Measurements from ENCODE around the gene ARL4C.

ARL4C gene

GRCh38 chr2:234448506-234449184, 48.2 kb downstream of the ARL4C start:
- DNase-seq (ENCODE audit: low read depth in 2 of 2, low spot score in 1 of 2) = no peak

GRCh38 chr2:234447963-234448362, 48.9 kb downstream of the ARL4C start:
- DNase-seq (ENCODE audit: low read depth in 2 of 2, low spot score in 1 of 2) = no peak

- no peak for DNase-seq (ENCODE audit: low read depth in 2 of 2, low spot score in 1 of 2)
These were observed 49.7 kb downstream of the ARL4C start for GRCh38 chr2:234447189-234447588.

GRCh38 chr2:234446404-234447076, 50.3 kb downstream of the ARL4C start:
- DNase-seq (ENCODE audit: low read depth in 2 of 2, low spot score in 1 of 2) = peak; percentile 48 to 54

GRCh38 chr2:234444893-234445292, 52.0 kb downstream of the ARL4C start:
- no peak for DNase-seq (ENCODE audit: low read depth in 2 of 2, low spot score in 1 of 2)

DNA sequence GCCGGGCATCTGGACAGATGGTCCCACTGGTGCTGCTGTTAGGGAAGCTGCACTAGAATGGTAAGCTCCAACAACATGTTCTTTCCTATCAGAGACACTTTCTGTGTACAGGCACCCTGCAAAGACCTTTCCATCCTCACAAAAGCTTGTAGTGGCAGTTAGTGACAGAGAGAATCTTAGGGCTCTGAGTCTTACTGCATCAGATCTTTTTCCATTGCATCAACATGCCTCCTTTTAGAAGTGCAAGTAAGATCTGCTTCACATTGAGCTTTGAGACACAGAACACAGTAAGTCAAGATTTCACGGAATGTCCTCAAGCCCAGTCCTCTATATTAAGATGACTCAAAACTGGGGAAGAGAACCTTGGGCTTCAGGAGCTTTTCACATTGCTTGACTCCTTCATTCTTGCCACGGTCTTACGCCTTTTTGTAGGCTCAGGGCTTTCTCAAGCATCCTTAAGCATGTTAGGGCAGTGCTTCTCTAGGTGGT, 52.6 kb downstream of the ARL4C start:
- no peak for DNase-seq (ENCODE audit: low read depth in 2 of 2, low spot score in 1 of 2)
